SK-N-SH (cell line): ENCODE measurements around the gene CPT1B. TPM values are rescaled to one million over a fixed set of nuclear protein-coding genes. Genes with fewer than 3 reads are reported as not detected.

Experiments used
- CTCF ChIA-PET: fragments of 300-600, 350-600 bp; formaldehyde crosslinking; extraction: SDS; loops from one replicate; lab custom pipeline; 2021; lab: Yijun Ruan, JAX
- POLR2A ChIA-PET: fragments of 350-600 bp; sonication (Branson Sonifier 250); formaldehyde crosslinking; extraction: SDS; loops from one replicate; lab custom pipeline; 2020; ENCODE audit warnings: antibody characterized with exemption, inconsistent platforms; lab: Yijun Ruan, JAX
- DNase-seq: peaks from one replicate; pipeline ENCODE4 v3.0.0; 2012
- H2AFZ ChIP-seq: fragments of 200-600 bp; sonication (generic); 2 replicates; pipeline ENCODE4 v1.8.1; 2016; ENCODE audit warnings: antibody characterized with exemption, mild to moderate bottlenecking, low read depth
- H3F3A ChIP-seq: fragments of 200-600 bp; sonication (generic); replicated peaks from 2 replicates; pipeline ENCODE3; 2016; ENCODE audit warnings: antibody characterized with exemption, mild to moderate bottlenecking; ENCODE audit not compliant: insufficient read depth
- H3K27ac ChIP-seq, 2 experiments: fragments of 200-500 bp in 1 of 2; fragments of 200-600 bp in 1 of 2; sonication (Bioruptor generic) in 1 of 2; sonication (generic), shearing (Covaris generic) in 1 of 2; 2 replicates each; pipeline versions ENCODE4 v1.5.1 to v1.6.1; 2014 to 2016; ENCODE audit warnings: low read depth in 2 of 2, inconsistent platforms in 1 of 2, low read length in 1 of 2, mild to moderate bottlenecking in 1 of 2, mixed read lengths in 1 of 2
- H3K27me3 ChIP-seq: fragments of 200-600 bp; sonication (generic), shearing (Covaris generic); 2 replicates; pipeline ENCODE4 v1.6.1; 2016; ENCODE audit warnings: mixed run types; ENCODE audit not compliant: insufficient read depth
- H3K36me3 ChIP-seq, 2 experiments: fragments of 200-500 bp in 1 of 2; fragments of 200-600 bp in 1 of 2; sonication (Bioruptor generic) in 1 of 2; sonication (generic) in 1 of 2; replicated peaks in 1 of 2; 2 replicates each; pipeline versions ENCODE3 to v1.5.1; 2014 to 2016; ENCODE audit warnings: low read length in 1 of 2, mild to moderate bottlenecking in 1 of 2; ENCODE audit not compliant: insufficient read depth in 2 of 2, control insufficient read depth in 1 of 2
- H3K4me1 ChIP-seq, 2 experiments: fragments of 200-500 bp in 1 of 2; fragments of 200-600 bp in 1 of 2; sonication (Bioruptor generic) in 1 of 2; sonication (generic), shearing (Covaris generic) in 1 of 2; 2 replicates each; pipeline versions ENCODE4 v1.5.1 to v1.6.1; 2014 to 2016; ENCODE audit warnings: low read depth in 1 of 2, low read length in 1 of 2, mixed run types in 1 of 2; ENCODE audit not compliant: insufficient read depth in 2 of 2, control insufficient read depth in 1 of 2
- H3K4me2 ChIP-seq: fragments of 200-600 bp; sonication (generic), shearing (Covaris generic); 2 replicates; pipeline ENCODE4 v1.6.1; 2017; ENCODE audit warnings: mixed run types
- H3K4me3 ChIP-seq, 2 experiments: fragments of 200-500 bp in 1 of 2; fragments of 200-600 bp in 1 of 2; sonication (Bioruptor generic) in 1 of 2; sonication (generic), shearing (Covaris generic) in 1 of 2; 2 replicates each; pipeline versions ENCODE4 v1.5.1 to v1.8.1; 2014 to 2016; ENCODE audit warnings: low read depth in 2 of 2, inconsistent platforms in 1 of 2, low read length in 1 of 2, mild to moderate bottlenecking in 1 of 2, mixed read lengths in 1 of 2, moderate library complexity in 1 of 2
- H3K79me2 ChIP-seq: fragments of 200-600 bp; sonication (generic); 2 replicates; pipeline ENCODE4 v1.8.1; 2017; ENCODE audit warnings: mild to moderate bottlenecking; ENCODE audit not compliant: insufficient read depth
- H3K9ac ChIP-seq: fragments of 200-600 bp; sonication (generic); 2 replicates; pipeline ENCODE4 v1.6.1; 2017; ENCODE audit warnings: mixed run types
- H3K9me2 ChIP-seq: fragments of 200-600 bp; sonication (generic); 2 replicates; pipeline ENCODE4 v1.6.1; 2017; ENCODE audit warnings: mixed run types
- H3K9me3 ChIP-seq: fragments of 200-600 bp; sonication (generic); 2 replicates; pipeline ENCODE4 v1.6.1; 2017; ENCODE audit warnings: mixed run types, mild to moderate bottlenecking, moderate library complexity
- H4K20me1 ChIP-seq: fragments of 200-600 bp; sonication (generic); 2 replicates; pipeline ENCODE4 v1.6.1; 2017; ENCODE audit warnings: mild to moderate bottlenecking, mixed run types; ENCODE audit not compliant: insufficient read depth
- CHD2 ChIP-seq: fragments of 150-350 bp; IDR thresholded peaks from 2 replicates; pipeline ENCODE4 v1.6.1; 2018; ENCODE audit warnings: low read length; ENCODE audit not compliant: partially characterized antibody
- CTCF ChIP-seq: fragments of 200-600 bp; sonication (generic); IDR thresholded peaks from 2 replicates; pipeline ENCODE4 v1.6.1; 2017; ENCODE audit warnings: antibody characterized with exemption, mild to moderate bottlenecking, moderate library complexity
- ELF1 ChIP-seq: IDR thresholded peaks from 2 replicates; pipeline ENCODE4 v1.4.0; 2012
- EP300 ChIP-seq, 2 experiments: IDR thresholded peaks; 2 replicates each; pipeline versions ENCODE4 v1.4.0 to v1.6.1; 2012; ENCODE audit warnings: borderline replicate concordance in 1 of 2, low read depth in 1 of 2, low read length in 1 of 2
- EZH2phosphoT487 ChIP-seq: fragments of 200-600 bp; sonication (generic); IDR thresholded peaks from 2 replicates; pipeline ENCODE4 v1.6.1; 2017; ENCODE audit warnings: low read depth, mixed run types, mild to moderate bottlenecking, antibody characterized with exemption, moderate library complexity, borderline replicate concordance
- FOXM1 ChIP-seq: IDR thresholded peaks from 2 replicates; pipeline ENCODE4 v1.4.0; 2012; ENCODE audit warnings: low read depth, mild to moderate bottlenecking
- GABPA ChIP-seq: IDR thresholded peaks from 2 replicates; pipeline ENCODE4 v1.4.0; 2012; ENCODE audit warnings: low read depth, mild to moderate bottlenecking
- GATA2 ChIP-seq: sonication (generic); formaldehyde crosslinking; IDR thresholded peaks from 2 replicates; pipeline ENCODE4 v1.5.0; 2020; ENCODE audit warnings: mild to moderate bottlenecking, missing genetic modification reagents
- JUND ChIP-seq: IDR thresholded peaks from 2 replicates; pipeline ENCODE4 v1.4.0; 2012
- MAX ChIP-seq: IDR thresholded peaks from 2 replicates; pipeline ENCODE4 v1.4.0; 2012; ENCODE audit warnings: low read depth
- MEF2A ChIP-seq: IDR thresholded peaks from 2 replicates; pipeline ENCODE4 v1.4.0; 2012; ENCODE audit warnings: low read depth, borderline replicate concordance
- NFIC ChIP-seq: IDR thresholded peaks from 2 replicates; pipeline ENCODE4 v1.4.0; 2012; ENCODE audit warnings: borderline replicate concordance
- NRF1 ChIP-seq: IDR thresholded peaks from 2 replicates; pipeline ENCODE4 v1.6.1; 2012; ENCODE audit warnings: low read depth, mild to moderate bottlenecking, low read length
- POLR2AphosphoS5 ChIP-seq: IDR thresholded peaks from 2 replicates; pipeline ENCODE4 v1.6.1; 2012; ENCODE audit warnings: low read depth, low read length
- RAD21 ChIP-seq: IDR thresholded peaks from 2 replicates; pipeline ENCODE4 v1.6.1; 2012; ENCODE audit warnings: mild to moderate bottlenecking, low read length
- RCOR1 ChIP-seq: fragments of 150-350 bp; IDR thresholded peaks from 2 replicates; pipeline ENCODE4 v1.6.1; 2017; ENCODE audit warnings: antibody characterized with exemption, low read length
- RFX5 ChIP-seq: IDR thresholded peaks from 2 replicates; pipeline ENCODE4 v1.6.1; 2012; ENCODE audit warnings: mild to moderate bottlenecking, improper control_type of control experiment, low read length
- SMC3 ChIP-seq: IDR thresholded peaks from 2 replicates; pipeline ENCODE4 v1.6.1; 2012; ENCODE audit warnings: low read depth, low read length, improper control_type of control experiment
- TAF1 ChIP-seq: IDR thresholded peaks from 2 replicates; pipeline ENCODE4 v1.6.1; 2012; ENCODE audit warnings: low read depth, mild to moderate bottlenecking, low read length, moderate library complexity, borderline replicate concordance
- TCF12 ChIP-seq: IDR thresholded peaks from 2 replicates; pipeline ENCODE4 v1.4.0; 2012
- USF1 ChIP-seq: IDR thresholded peaks from 2 replicates; pipeline ENCODE4 v1.4.0; 2012; ENCODE audit warnings: low read depth, borderline replicate concordance
- WGBS: methylation state at CpG from one replicate; pipeline ENCODE4 v1.1.6; 2017; ENCODE audit warnings: low lambda C conversion rate; 5-methylcytosine and 5-hydroxymethylcytosine counted together
- polyA plus RNA-seq, 3 experiments: library from polyadenylated mRNA; depleted of rRNA; stranded (reverse); fragments of >200 nt; gene quantifications; 2 replicates each; pipeline ENCODE4 v1.2.3, GENCODE V29; 2012
- TF ChIP-seq, protein P1 (sequence below): IDR thresholded peaks from 2 replicates; pipeline ENCODE4; 2012
- TF ChIP-seq, protein P2 (sequence below): IDR thresholded peaks from 2 replicates; pipeline ENCODE4 v1.4.0; 2012; ENCODE audit warnings: low read depth, borderline replicate concordance

The CPT1B gene
- polyA plus RNA-seq, 1 of the 3 experiments (the other 2 are of a cell fraction), result 33.2 TPM

DNA sequence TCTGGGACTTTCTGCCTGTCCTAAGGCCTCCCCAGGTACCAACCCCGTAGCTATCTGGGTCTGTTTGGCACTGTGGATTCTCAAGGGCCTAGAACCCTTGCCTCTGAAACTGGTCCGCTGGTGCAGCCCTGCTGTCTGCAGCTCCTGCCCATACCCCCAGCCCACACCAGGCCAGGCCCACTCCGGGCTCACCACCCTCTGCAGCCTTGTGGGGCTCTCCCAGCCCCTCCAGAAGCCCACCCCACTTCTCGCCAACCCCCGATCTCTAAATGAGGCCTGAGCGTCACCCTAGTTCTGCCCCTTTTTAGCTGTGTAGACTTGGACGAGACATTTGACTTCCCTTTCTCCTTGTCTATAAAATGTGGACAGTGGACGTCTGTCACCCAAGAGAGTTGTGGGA is 27.8 kb downstream of the CPT1B start (continued):
- TF ChIP-seq CHD2 (no peak), EZH2phosphoT487 (no peak), EP300 (IDR thresholded peaks at IDR 0.05; ENCODE audit: borderline replicate concordance in 1 of 2, low read depth in 1 of 2, low read length in 1 of 2) (no peak), RCOR1 (no peak), FOXM1 (no peak), POLR2AphosphoS5 (no peak), RAD21 (no peak), USF1 (no peak), GATA2 (CRISPR knock-in tag) (no peak), TCF12 (no peak), ELF1 (no peak)
- TF ChIP-seq, protein P1, sequence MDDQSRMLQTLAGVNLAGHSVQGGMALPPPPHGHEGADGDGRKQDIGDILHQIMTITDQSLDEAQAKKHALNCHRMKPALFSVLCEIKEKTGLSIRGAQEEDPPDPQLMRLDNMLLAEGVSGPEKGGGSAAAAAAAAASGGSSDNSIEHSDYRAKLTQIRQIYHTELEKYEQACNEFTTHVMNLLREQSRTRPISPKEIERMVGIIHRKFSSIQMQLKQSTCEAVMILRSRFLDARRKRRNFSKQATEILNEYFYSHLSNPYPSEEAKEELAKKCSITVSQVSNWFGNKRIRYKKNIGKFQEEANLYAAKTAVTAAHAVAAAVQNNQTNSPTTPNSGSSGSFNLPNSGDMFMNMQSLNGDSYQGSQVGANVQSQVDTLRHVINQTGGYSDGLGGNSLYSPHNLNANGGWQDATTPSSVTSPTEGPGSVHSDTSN, result no peak

DNA sequence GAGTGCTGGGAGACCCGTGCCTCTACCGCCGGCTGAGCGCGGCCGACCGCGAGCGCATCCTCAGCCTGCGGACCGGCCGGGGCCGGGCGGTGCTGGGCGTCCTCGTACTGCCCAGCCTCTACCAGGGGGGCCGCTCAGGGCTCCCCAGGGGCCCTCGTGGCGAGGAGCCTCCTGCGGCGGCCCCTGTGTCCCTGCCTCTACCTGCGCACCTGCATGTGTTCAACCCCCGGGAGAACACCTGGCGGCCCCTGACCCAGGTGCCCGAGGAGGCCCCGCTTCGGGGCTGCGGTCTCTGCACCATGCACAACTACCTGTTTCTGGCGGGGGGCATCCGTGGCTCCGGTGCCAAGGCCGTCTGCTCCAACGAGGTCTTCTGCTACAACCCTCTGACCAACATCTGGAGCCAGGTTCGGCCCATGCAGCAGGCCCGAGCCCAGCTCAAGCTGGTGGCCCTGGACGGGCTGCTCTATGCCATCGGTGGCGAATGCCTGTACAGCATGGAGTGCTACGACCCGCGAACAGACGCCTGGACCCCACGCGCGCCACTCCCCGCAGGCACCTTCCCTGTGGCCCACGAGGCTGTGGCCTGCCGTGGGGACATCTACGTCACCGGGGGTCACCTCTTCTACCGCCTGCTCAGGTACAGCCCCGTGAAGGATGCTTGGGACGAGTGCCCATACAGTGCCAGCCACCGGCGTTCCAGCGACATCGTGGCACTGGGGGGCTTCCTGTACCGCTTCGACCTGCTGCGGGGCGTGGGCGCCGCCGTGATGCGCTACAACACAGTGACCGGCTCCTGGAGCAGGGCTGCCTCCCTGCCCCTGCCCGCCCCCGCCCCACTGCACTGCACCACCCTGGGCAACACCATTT is 29.1 kb downstream of the CPT1B start:
- Histone ChIP-seq H3K36me3 (no peaks in the 10 kb centered on the region), H3F3A (no peaks in the 10 kb centered on the region), H3K9ac (no peak overlapping the region), H3K79me2 (no peaks in the 10 kb centered on the region), H3K27ac (no peak overlapping the region), H3K9me2 (no peaks in the 10 kb centered on the region), H3K4me2 (no peak overlapping the region), H2AFZ (no peak overlapping the region), H3K9me3 (no peaks in the 10 kb centered on the region), H4K20me1 (no peaks in the 10 kb centered on the region), H3K4me3 (no peak overlapping the region), H3K27me3 (no peaks in the 10 kb centered on the region), H3K4me1 (peaks cover 0 to 9% of the 10 kb centered on the region in 2 experiments; a peak in 1 of 4 replicates)
- WGBS, result 94% methylated on average over 22 of the region's 68 CpGs
- POLR2A ChIA-PET, result no interaction called here
- CTCF ChIA-PET, result interaction anchor here (1.4 to 5.3 kb wide), 3 partner anchors 14 to 23 kb away, joined by 4 to 31 read pairs (median 26); partner anchors contain the start of genes SCO2 and SYCE3
- peak; percentile 26 for DNase-seq
- TF ChIP-seq GATA2 (CRISPR knock-in tag) (no peak), NRF1 (no peak), TCF12 (no peak), NFIC (no peak), JUND (no peak), CHD2 (no peak), EP300 (IDR thresholded peaks at IDR 0.05; ENCODE audit: borderline replicate concordance in 1 of 2, low read depth in 1 of 2, low read length in 1 of 2) (no peak), FOXM1 (no peak), MAX (no peak), SMC3 (no peak), GABPA (no peak), CTCF (no peak), RFX5 (no peak), TAF1 (no peak), MEF2A (no peak), ELF1 (no peak)
- TF ChIP-seq, protein P1, result no peak
- TF ChIP-seq, protein P2, sequence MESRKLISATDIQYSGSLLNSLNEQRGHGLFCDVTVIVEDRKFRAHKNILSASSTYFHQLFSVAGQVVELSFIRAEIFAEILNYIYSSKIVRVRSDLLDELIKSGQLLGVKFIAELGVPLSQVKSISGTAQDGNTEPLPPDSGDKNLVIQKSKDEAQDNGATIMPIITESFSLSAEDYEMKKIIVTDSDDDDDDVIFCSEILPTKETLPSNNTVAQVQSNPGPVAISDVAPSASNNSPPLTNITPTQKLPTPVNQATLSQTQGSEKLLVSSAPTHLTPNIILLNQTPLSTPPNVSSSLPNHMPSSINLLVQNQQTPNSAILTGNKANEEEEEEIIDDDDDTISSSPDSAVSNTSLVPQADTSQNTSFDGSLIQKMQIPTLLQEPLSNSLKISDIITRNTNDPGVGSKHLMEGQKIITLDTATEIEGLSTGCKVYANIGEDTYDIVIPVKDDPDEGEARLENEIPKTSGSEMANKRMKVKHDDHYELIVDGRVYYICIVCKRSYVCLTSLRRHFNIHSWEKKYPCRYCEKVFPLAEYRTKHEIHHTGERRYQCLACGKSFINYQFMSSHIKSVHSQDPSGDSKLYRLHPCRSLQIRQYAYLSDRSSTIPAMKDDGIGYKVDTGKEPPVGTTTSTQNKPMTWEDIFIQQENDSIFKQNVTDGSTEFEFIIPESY, result no peak
